RPMI7951 (cell line): ENCODE measurements around the gene NHS. TPM values are rescaled to one million over a fixed set of nuclear protein-coding genes. Genes with fewer than 3 reads are reported as not detected.
"Not testable (repeated sequence)": the region's sequence is repeated elsewhere in the genome, so short reads cannot be mapped to it uniquely, and the experiment has no call there.

ENCODE experiments used
- DNase-seq: peaks from one replicate; pipeline ENCODE4 v3.0.0-alpha.2; 2012; ENCODE audit warnings: low read depth
- total RNA-seq: library from RNA; depleted of rRNA; stranded (reverse); fragments of >200 nt; shearing (Covaris generic); gene quantifications from 2 replicates; pipeline ENCODE4 v1.2.3, GENCODE V29; 2014

The NHS gene
- total RNA-seq, 1 experiment from 2014 or later, result 7.1 TPM

DNA sequence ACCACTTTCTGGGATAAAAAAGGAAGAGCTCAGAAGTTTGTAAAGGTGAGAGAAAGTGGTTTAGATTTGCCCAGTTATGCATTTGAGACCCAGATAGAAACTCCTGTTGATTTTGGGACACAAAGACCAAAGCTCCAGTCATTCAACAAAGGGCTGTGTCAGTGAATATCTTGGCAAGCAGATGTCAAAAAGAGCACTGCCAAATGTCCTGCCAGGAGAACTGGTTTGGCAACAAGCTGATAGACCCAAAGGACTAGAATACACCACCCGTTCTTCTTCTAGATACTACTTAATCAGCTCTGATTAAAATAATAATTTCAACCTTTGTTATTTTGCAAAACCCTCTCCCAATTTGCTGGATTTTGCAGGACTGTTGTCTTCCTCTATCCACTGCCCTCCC is 121.4 kb downstream of the NHS start:
- no peak for DNase-seq

DNA sequence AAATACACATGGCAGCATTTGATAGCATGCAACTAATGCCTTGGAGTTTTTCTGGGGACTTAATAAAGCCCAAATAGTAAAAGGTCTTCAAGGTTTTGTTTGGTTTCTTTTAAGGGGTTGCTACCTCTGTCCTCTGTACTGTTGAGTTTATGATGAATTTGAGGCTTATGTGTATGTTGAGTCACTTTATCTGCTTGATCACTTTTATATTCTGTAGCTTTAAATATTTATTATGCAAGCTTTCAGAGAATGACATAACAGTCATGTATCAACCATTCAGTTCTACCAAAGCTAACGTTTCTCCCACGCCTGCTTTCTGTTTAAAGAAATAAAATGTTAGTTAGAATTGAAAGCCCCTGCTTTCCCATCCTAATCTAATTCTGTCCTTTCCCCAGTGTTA is 122.2 kb downstream of the NHS start:
- no peak for DNase-seq

DNA sequence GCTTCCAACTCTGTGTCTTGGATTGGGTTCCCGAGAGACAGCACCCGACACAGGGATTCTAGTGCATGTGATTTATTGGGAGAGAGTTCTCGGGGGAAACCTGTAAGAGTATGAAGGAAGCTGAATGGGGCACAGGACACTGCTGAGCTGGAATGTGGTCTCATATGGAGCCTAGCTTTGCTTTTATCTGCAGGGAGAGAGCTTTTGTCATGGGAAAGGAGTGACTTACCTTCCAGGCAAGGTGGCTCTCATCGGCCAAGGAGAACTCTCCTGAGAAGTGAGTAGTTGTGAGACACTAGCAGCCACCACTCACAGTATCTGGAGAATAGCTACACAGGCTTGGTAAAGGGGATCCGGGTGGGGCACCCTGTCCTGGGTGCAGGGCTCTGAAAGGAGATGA is 124.5 kb downstream of the NHS start:
- no peak for DNase-seq

DNA sequence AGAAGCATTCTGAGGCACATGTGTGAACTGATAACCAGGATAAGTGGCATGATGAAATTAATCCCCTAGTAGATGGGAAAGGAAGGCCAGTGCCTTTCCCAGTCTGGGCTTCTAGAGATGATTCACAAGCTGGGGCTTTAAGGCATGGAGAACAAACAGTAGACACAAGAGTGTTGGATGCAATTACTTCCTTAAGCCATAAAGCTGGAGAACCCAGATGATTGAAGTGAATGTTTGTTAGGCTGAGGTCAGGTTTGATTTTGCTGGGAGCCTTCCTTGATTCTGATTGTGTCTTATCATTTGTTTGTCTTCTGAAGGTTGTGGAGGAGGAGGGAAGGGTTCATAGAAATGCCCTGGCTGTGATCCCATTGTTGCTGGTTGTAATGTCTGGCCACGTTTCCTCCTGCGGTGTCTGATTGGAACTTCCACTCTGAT is 125.2 kb downstream of the NHS start:
- DNase-seq, result peak; percentile 31

DNA sequence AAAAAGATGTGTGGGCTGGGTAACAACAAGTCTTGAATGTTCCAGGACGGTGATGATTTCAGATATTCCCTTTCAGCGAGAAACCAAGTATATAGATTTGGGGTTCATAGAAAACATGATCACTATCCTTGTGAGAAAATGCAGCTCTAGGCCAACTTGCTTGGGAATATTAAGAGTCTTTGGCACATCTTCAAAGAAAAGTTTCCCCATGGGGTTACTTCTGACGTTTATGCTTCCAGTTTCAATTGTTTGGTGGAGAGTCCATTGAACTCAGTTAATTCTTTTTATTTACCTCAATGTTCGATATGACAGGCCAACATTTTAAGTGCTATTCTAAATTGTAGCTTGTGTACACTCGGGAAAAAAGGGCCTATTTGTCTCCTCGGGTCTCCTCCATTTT is 126.7 kb downstream of the NHS start:
- no peak for DNase-seq

DNA sequence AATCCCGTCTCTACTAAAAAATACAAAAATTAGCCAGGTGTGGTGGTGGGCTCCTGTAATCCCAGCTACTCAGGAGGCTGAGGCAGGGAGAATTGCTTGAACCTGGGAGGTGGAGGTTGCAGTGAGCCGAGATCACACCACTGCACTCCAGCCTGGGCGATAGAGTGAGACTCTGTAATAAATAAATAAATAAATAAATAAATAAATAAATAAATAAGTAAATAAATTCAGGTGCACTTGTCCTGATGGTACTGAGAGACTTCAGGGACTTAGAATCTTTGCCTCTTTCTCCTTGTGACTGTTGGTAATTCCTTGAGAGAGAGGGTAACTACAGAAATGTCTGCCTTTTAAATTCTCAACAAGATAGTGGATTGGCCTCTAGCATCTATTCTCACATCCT is 131.4 kb downstream of the NHS start:
- not testable (repeated sequence) for DNase-seq

DNA sequence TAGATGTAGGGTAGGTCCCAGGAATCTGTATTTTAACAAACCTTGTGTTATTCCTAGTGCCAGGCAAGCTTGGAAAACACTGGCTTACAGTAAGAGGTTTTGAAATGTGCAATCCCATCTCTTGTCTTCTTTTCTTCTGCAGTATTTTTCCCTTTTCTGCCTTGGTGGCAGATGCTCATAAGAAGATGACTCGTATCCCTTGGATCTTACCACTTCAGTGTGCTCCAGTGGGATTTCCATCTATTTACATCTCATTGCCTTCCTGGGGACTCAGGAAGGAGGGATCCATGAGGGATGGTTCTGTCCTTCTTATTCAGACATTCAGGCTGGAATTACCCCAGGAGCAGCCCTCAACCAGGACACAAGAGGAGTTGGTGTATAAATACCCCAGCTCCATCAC is 136.6 kb downstream of the NHS start:
- peak; percentile 58 for DNase-seq

DNA sequence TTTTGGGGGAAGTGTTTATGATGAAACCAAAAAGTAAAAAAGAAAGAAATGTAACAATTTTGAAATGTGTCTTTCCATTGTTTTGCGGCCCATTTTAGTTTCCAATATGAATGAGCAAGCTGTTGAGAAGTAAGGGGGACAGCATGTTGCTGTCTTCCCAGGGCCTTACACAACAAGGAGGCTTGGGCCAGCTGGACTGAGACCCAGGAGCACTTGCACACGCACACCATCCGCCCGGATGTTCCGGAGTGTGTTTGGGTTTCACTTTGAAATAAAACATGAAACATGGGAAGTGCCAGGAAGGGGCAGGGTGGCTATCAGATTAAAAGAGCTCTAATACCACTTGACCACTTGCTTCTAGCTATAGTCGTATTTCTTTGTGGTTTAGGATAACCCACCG is 144.4 kb downstream of the NHS start:
- DNase-seq, result no peak

DNA sequence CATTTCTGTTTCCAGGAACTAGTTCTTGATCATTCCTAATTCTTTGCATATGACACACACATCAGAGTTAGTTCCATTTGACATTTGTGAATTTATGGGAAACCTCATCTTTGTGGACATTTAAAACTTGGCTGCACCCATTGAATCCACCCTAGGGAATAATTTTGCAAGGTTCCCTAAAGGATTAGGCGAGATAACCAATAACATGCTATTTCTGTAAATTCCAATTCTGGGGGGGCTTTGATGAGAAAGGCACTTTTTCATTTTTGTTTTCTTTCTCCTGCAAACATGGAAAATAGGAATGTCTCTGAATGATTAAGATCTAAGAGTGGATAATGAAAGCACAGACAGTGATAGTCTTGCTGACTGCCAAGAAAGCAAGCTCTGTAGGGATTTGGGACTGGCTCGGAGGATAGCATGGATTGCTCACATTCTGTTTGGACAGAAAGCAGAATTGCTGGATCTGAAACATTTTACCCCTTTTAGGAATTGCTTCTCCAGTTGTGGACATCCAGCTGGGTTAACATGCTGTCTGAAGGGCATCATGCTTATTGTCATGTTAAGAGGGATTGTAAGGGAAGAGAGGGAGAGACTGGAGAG is 145.1 kb downstream of the NHS start:
- DNase-seq, result no peak

DNA sequence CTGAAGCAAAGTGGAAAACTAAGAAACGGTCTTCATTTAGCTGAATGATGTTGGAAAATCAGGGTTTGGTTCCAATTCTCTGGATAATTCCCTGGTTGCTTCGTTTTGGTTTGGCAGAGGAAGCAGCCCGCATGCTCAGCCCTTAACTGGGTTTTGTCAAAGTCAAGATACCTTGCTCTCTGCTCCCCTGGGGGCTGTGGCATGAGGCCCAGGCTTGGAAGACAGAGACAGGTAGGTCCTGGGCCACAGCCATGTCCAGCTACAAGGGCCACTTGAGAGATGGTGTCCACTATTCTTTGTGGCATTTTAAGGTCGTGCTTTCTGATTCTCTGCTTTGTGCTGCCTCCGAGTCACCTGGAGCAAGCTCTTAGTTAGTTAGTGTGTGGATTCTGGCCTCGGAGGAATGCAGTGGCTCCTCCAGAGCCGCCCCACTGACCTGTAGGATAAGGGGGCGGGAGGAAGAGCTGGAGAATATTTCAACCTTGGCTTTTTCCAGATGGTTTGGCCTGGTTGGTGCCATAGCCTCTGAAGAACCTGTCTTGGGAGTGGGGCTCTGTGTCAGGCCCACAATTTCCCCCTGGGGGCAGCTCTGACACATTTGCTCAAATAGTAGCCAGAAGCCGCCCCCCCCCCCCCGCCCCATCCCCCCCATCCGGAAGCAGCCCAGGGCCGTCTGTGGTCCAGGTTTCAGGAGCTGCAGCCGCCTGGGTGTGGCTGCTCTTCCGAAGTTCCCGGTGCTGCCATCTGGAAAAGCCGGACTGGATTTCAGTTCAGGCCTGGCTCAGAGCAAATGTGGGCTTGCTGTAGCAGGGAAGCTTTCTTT is 147.1 kb downstream of the NHS start:
- peak; percentile 78 for DNase-seq

DNA sequence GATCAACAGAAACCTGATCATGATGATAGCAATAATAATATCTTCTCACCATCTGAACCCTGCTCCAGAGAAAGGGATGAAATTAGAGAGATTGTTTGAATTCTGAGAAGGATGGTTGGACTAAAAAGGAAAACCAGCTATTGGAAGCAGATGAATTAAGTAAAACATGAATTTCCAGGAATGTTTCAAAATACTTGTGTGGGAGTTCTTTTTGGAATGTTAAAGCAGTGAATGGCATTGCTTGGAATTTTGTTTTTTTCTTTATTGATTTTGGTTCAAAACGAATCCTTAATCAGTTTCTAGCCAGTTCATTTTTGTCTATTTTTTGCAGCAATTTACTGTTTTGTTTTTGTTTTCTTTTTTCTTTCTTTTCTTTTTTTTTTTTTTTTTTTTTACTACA is 150.3 kb downstream of the NHS start:
- DNase-seq, result no peak

DNA sequence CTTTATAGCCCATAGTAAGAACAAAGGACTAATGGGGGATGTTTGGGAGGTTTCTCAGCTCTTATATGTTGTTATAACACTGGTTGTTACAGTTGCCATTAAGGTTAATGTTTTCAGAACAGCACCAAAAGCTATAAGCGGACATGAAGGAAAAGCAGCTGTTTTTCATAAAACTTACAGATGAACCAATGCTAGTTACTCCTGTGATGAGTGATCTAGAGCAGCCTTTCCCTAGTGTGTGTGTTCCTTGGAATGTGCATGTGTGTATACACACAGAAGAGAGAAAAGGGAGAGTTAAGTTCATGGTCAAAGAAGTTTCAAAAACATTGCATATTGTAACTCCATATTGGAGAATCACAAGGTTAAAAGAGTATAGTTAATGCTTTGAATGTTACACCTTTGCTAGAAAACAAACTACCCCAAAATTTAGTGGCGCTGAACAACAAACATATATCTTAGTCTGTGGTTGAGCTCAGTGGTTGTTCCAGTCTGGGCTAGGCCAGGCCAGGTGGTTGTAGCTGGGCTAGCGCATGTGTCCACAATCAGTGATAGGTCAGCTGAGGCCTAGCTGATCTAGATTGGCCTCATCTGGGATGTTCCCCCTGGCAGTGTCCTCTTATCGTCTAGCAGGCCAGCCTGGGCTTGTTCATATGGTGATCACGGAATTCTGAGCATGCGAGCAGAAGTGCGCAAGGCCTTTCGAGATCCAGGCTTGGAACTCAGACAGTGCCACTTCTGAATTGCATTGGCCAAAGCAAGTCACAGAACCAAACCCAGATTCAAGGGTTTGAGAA is 151.0 kb downstream of the NHS start:
- DNase-seq, result no peak

DNA sequence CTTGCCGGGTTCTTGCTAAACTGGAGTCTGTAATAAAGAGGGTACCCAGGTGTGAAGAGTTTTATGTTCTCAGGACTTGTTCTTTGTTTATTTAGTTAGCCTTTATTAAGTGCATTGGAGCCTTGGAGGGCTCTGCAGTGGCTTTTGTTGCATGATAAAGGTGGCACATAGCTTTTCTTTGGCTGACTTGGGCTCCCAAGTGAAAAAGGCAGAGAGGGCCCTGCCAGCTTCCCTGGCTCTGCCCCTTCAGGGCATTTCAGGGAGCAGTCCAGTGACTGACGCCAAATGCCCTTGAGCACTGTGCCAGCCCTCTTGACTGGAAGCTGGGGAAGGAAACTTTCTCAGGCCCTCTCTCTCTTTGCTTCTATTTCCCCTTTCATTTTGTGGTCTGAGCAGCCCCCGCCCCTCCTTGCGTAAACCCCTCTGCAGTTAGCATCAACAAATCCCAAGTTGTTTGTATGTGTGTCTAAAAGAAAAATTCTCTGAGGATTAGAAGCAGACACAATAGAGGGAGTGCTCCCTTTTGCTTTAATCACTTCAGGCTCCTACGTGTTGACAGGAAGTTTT is 152.2 kb downstream of the NHS start:
- peak; percentile 54 for DNase-seq

DNA sequence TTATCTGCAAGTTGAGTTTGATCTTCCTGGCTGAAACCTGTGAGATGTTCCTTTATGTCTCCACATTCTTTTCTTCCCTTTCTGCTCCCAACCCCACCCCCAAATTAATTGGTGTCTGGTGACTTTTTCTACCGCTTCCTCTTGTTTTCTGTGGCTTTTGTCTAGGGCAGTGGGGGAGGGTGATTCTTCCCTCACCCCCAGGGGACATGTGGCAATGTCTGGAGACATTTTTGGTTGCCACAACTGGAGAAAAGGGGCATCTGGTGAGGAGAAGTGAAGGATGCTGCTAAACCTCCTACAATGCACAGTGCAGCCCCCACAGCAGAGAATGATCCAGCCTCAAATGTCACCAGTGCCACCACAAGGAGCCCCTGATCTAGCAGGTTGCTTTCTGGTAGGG is 152.9 kb downstream of the NHS start:
- peak; percentile 47 for DNase-seq

DNA sequence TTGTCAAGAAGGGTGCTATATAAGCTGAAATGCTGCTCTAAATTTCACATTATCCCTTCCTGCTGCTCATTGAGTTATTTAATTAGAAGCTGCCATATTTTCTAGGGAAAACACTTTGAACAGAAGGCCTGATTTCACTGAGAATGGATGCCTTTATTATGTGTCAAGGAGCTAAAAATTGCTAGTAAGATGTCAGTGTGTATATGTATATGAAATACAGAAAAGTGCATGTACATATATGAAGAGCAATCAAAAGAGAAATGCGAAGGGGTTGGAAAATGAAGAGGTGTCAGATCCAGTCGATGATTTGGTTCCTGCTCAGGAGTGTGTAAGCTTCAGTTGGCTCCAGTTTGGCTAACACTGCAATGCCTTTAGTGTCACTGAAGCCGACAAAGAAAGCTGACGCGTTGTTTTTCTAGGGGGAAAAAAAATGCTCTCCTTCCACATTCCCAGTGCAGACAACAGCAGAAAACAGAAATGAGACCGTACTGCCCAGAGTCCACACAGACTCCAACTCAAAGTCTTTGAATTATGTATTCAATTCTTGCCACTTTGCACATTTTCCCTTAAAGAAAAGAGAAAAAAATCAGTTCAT is 154.2 kb downstream of the NHS start:
- no peak for DNase-seq

DNA sequence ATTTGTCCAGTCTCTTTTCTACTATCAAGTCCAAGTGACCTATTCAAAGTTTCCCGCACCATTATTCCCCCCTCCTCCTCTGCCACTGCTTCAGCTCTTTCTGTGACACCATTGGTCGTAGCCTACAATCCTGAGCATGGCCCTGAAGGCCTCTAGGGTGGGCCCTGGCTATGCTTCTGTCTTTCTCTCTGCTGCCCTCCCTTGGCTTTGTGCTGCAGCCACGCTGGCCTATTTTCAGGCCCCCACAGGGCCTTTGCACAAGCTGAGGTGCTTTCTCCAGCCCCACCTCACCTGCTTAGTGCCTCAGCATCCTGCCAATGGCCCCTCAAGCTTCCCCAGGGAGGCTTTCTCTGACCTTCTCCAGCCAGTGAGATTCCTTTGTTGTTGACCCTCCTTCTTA is 156.5 kb downstream of the NHS start:
- DNase-seq, result no peak

DNA sequence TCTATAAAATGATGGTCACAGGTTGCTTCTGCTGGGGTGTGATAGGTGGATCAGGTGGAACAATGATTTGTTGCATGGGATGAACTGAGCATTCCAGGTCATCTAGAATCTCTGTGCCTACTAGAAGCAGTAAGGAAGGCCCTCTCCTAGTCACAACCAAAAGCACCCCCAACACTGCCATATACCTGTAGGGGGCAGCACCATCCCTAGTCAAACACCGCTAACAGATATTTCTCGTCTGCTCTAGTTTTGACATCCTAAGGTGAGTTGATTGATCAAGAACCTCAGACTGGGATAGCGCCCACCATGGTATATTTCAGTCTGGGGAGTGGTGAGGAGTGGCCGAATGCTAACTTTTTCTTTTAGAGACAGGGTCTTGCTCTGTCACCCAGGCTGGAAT is 160.2 kb downstream of the NHS start:
- no peak for DNase-seq

DNA sequence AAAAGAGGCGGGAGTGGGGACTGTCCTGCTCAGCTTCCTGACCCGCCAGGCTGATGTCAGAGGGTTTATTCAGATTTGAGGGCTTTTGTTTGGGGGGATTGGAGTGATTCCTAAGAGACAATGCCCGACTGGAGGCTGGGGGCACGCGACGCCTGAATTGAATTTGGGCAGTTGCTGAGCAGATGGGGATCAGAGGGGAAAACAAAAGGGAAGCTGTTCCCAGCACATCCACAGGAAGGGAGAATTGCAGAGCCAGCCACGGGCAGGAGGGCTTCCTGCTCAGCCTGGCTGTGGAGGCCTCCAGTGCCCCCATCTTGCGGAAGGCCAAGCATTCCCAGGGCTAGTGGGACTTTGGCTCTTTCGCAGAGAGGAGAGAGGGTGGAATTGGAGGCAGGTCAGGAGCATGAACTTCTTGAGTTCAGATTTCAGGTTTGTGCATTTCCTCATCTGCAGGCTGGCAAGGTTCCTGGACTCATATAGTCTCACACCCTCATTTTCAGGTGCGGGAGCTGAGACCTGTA is 162.8 kb downstream of the NHS start:
- no peak for DNase-seq

DNA sequence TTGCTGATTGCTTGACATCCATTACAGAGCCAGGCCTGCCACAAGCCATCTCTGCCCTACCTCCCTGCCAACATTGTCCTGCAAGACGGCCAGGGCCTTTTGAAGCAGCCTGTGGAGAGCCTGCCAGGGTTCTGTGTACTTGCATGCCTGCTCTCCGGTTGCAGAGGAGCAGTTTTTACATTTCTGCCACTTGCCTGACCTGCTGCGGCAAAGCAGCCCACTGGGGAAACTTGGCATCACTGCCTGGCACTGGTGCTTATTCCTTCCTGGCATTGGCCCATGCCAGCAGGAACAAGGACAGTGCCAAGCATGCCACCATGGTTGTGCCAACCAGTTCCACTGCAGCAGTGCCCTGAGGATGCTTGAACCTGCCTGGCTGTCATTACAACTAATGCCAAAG is 167.1 kb downstream of the NHS start:
- no peak for DNase-seq

DNA sequence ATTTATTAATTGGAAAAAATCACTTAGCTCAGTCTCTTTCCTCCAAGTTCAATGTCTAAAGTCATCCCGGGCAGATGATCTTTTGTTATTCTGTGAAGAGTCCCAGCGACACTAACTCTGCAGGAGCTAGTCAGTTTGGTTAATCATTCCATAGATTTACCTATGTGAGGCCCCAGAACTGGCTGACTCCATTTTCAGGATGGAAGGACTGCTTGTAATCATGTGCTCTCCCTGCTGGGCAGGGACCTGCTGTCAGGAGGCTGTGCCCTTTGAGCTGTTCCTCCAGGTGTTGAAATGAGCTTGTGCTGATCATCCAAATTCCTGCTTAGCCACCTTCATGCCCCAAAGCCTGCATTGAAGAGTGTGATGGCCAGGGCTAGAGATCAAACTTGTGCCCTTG is 169.8 kb downstream of the NHS start:
- no peak for DNase-seq

DNA sequence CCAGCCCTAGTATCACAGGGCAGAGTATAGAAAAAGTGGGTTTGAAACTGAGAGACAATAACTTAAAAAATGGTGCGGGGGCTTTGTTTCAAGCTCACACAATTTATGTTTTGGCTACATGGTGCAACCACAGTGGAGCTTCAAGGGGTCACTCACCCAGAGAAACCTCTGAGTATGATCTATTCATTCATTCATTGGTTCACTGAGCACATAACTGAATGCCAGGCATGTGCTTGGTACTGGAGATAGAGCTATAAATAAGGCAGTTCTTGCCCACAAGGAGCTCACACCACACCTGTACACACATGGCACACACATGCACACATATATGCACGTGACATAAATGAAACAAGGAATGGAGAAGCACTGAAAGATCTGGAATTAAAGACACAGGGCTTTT is 171.4 kb downstream of the NHS start:
- DNase-seq, result no peak

DNA sequence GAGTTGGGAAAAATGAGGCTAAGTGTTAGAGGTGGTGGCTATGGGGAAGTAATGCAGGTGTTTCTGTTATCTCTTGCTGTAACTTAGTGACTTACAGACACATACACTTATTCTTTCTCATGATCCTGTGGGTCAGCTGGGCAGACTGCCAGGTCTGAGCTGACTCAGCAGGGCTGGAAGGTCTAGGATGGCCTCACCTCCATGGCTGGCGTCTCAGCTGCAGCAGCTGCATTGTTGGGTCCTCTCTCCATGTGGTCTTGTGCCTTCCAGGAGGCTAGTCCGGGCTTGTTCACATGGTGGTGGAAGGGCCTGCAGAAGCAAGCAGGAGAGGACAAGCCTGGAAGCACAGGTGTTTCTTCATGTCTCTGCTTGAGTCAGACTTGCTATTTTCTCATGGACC is 172.7 kb downstream of the NHS start:
- peak; percentile 93 for DNase-seq
